GOT3 (cell line): ENCODE data around the gene EXT2.

Experiments
- DNase-seq: peaks from one replicate; lab custom pipeline; 2025; ENCODE audit warnings: mixed read lengths; lab: John Stamatoyannopoulos, UW

EXT2 gene

DNA sequence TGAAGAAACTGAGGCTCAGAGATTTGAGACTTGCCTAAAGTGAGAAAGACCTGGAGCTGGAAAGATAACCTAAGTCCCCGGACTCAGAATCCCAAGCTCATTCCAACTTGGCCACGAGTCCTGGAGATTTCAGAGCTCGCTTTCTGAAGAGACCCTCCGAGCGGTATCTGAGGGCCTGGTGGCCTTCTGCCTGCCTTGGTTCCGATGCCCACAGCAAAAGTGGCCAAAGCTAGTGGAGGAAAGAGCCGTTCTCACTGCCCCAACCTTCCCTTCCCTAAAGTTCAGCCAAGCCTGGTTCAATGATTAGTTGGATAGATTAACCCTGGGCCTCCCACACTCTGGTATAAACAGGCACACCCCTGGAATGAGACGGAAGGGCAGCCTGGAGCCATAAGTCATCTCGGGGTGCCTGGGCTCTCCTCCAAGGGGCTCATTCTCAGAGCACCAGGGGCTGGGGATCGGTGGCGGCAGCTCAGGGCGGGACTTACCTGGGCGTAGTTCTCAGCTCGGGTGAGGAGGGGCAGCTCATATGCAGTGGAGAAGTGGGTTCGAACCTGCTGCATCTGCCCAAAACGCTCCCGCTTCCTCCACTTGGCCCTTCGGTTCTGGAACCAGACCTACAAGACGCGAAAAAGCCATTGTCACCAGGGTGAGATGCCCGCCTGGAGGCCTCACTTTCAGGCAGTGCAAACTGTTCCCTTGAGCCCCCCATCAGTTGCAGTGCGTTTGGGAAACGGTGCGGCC lies 171.7 kb downstream of the EXT2 start:
- DNase-seq = no peak

GRCh38 chr11:44267750-44268613 lies 172.5 kb downstream of the EXT2 start:
- no peak for DNase-seq

GRCh38 chr11:44268614-44269080 lies 173.2 kb downstream of the EXT2 start:
- no peak for DNase-seq

- DNase-seq = no peak
These were observed 174.2 kb downstream of the EXT2 start for GRCh38 chr11:44269369-44270351.

- no peak for DNase-seq
These were observed 175.2 kb downstream of the EXT2 start for GRCh38 chr11:44270403-44271273.

- no peak for DNase-seq
These were observed 175.8 kb downstream of the EXT2 start for GRCh38 chr11:44271286-44271685.

- no peak for DNase-seq
These were observed 178.9 kb downstream of the EXT2 start for GRCh38 chr11:44274404-44274803.

- DNase-seq = no peak
These were observed 179.8 kb downstream of the EXT2 start for GRCh38 chr11:44275241-44275640.

GRCh38 chr11:44275961-44276550 lies 180.6 kb downstream of the EXT2 start:
- no peak for DNase-seq

DNA sequence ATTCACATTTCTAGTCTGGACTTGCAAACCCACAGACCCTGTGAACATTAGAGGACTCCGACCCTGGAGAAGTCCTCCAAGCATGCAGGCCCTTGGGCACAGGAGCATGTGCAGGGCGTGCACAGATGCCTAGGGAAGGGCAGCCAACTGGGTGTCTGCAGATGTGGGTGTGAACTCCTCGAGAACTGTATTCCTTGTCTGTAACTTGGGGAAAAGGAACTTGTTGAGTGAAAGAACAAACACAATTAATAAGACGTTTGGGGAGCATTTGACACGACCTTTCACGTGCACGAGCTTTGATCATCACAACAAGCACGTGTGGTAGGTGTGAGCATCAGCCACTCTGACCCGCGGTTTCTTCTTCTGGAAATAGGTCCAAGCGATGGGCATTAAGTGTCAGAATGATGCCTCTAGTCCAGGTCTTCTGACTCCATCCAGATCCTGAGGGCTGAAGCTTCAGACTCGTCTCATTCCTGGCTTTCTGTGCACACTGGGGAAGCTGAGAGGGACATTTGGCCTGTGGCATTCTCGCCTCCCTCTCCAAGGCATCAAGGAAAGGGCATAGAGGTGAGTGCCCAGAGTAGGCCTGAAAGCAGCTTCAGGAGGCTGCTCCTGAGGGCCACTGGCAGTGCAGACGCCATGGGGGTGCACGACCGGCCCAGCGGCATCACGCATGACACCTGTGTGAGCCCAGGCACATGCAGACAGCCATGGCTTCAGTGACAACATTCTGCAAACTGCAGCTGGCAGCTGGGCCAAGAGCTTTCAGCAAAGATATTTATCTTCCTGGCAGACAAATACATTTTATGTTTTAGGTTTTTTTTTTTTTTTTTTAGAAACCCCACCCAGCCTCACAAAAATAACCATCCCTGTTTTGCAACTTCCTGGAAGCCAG lies 182.0 kb downstream of the EXT2 start:
- no peak for DNase-seq

DNA sequence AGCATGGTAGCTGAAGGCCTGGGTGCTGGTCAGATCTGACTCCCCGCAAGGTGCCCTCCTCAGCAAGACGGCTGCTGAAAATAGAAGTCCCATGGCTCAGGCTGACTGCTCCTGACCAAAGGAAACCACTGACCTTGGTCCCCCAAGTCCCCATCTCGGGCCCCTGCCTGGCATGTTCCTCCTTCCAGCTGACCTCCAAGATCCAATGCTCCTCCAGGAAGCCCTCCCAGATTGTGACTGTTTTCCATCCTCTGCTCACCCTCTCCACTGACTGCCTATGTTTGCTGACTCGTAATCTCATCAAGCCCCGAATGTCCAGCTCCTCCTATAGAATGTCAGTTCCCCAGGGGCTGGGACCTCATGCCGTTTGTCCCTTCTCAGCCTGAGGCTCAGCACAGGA lies 184.0 kb downstream of the EXT2 start:
- DNase-seq = no peak

DNA sequence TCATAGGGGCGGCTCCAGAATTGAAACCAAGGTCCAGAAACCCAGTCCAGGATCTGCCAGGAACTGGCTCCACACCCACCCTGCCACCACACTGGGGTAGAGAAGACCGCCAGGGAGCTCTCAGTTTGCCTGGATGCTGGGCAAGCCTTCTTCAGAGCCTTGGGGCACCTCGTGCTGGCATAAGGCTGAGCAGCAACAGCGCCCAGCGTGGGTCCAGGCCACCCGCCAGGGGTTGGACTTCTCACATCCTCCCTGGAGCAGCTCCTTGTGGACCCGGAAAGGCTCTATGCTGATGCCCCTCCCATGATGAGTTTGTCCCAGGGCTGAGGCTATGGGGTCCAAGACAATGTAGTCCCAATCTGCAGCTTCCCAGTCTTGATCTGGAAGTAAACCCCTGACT lies 184.8 kb downstream of the EXT2 start:
- no peak for DNase-seq

DNA sequence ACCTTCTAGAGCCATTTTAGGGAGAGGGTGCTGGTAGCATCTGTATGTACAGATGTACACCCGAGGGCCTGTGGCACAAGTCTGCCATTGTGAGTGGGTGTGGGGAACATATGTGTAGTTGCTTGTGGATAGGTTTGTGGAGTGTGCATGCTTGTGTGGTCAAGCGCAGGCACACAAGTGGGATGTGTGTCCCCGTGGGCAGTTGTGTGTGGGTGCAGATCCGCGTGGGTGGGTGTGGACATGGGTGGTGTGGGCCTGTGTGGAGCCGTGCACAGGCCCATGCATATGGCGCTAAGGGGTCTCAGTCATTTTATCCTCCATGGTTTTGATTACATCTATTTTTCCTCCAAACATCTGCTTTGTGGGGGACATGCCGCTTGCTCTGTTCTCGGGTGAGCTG lies 185.7 kb downstream of the EXT2 start:
- DNase-seq = no peak

GRCh38 chr11:44282620-44283019 lies 187.1 kb downstream of the EXT2 start:
- no peak for DNase-seq

DNA sequence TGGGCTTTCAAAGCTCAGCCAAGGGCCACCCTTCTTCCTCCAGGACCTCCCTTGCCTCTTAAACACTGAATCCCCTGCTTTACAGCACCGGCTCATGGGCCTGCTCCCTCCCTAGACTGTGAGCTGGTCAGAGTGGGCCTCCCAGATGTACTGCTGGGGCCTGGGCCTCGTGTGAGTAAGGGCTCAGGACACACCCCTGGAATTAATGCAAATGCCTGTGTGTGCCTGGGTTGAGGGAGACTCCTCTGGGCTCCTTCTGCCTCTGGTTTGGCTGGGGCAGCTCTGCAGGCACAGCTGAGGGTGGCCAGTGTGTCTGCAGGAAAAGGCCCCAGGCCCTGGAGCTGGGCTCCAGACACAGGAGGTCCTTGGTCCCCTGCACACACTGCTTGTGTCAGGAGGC lies 190.3 kb downstream of the EXT2 start:
- DNase-seq = no peak

DNA sequence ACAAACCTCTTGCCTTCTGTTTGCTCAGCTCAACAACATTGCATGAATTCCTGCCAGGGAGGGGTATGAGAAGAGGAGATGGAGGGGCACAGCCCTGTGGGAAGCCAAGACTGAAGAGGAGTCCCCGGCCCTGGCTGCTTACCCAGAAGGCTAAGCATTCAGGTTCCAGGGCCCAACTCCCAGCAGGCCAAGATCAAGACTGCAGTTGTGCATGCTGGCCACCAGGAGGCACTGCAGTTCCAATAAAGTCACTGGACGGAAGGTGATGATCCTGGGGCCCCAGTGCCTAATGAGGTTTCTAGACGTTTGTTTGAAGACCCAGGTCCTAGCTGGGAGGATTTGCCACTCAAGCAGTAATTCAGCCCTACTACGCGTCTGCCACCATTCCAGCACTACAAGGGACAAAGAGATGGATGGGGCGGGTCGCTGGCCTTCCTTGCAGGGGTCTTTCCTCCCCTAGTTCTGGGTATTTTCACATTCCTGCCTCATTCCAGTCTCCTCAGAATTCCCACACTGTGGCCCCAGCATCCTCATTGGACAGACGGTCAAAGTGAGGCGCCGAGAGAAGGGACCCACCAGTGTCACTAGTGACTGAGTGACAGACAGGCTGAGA lies 190.9 kb downstream of the EXT2 start:
- no peak for DNase-seq

DNA sequence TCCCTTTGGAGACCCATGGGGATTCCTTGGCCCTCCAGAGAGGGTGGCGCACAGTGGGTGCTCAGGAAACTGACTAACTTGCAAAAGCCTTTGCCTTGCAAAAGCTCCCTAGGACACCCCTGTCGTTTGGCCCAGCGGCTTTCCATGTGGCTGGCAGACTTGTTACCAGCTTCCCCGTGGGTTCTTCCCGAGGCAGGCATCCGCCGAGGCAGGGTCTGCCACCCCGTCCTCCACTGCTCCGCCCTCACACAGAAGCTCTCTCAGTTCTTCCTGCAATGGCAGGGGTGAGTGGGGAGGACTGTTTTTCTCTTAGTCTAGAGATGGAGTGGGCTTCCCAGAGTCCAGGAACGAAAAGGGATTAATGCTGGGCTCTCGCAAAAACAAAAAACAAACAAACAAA lies 191.4 kb downstream of the EXT2 start:
- DNase-seq = no peak

DNA sequence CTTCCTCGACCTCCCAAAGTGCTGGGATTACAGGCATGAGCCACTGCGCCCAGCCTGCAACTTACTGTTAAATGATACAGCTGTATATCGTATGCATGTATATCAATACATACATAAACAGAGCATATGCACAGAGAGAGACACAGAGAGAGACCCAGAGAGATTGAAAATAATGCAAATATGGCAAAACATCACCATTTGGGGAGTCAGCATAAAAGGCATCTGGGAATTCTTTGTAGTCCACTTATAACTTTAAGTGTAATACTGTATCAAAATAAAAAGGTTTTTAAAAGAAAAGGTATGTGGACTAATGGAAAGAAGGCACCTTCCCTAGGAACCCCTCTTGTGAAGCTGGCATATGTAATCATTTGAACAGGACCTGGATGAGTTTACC lies 192.7 kb downstream of the EXT2 start:
- no peak for DNase-seq

- no peak for DNase-seq
These were observed 194.7 kb downstream of the EXT2 start for GRCh38 chr11:44290208-44290607.
